Spleen (tissue), 7 donors: Measurements from ENCODE around the gene CUL7.

Experiments used
- CTCF ChIP-seq, 11 experiments: fragments of 200-600 bp in 7 of 11; fragments of 450-650 bp in 4 of 11; sonication (generic) in 4 of 11; IDR thresholded peaks in 8 of 11; conservative IDR thresholded peaks in 3 of 11; 1 replicate in 7 of 11; 2 replicates in 4 of 11; pipeline versions ENCODE4 v1.4.0 to v1.8.0; 2016 to 2021; ENCODE audit warnings: antibody characterized with exemption in 11 of 11, inconsistent platforms in 4 of 11, mild to moderate bottlenecking in 1 of 11
- POLR2A ChIP-seq, 3 donors: fragments of 450-650 bp; IDR thresholded peaks; one replicate each; pipeline ENCODE4 v1.5.1; 2017; ENCODE audit warnings: antibody characterized with exemption in 3 of 3, mild to moderate bottlenecking in 1 of 3
- POLR2AphosphoS5 ChIP-seq, 3 donors: sonication (generic); formaldehyde crosslinking; IDR thresholded peaks; one replicate each; pipeline ENCODE4 v1.5.1; 2017; ENCODE audit warnings: antibody characterized with exemption in 3 of 3
- donor health status: DM: no; HTN: no; CAD: no; lungs with moderate emphysema.
- donor health status: DM: no; HTN: no; CAD: no.
- donor health status: DM: no; HTN: no; CAD: no.

GRCh38 chr6:43097098-43097489 is 43.4 kb upstream of the CUL7 start:
- TF ChIP-seq POLR2A (IDR thresholded peaks at IDR 0.05) (no peak), CTCF (IDR thresholded peaks at IDR 0.05 in 8 of 11, conservative IDR thresholded peaks at IDR 0.05 in 3 of 11) (no peak), POLR2AphosphoS5 (IDR thresholded peaks at IDR 0.05) (no peak)
